Glutamatergic neuron (in vitro differentiated cells): Measurements from ENCODE around the gene UGT1A4. TPM values are rescaled to one million over a fixed set of nuclear protein-coding genes. Genes with fewer than 3 reads are reported as not detected.

ENCODE experiments used
- total RNA-seq: library from RNA; stranded (reverse); fragmentation: NEBNext Ultra II Directional; extraction: Animal tissue kit (Norgen Biotek cat#: 25700); gene quantifications from one replicate; pipeline ENCODE4 v1.2.1, GENCODE V29; 2021; ENCODE audit not compliant: unreplicated experiment

Gene UGT1A4
- total RNA-seq, 1 donor from 2014 or later = not detected

Other genes with a start within 250 kb of the UGT1A4 start
- gene USP40, start 152.0 kb upstream of the UGT1A4 start, total RNA-seq = 21.8 TPM
- not detected for gene UGT1A8, start 101.1 kb upstream of the UGT1A4 start, total RNA-seq
- gene UGT1A10, start 82.3 kb upstream of the UGT1A4 start, total RNA-seq = not detected
- gene UGT1A9, start 46.8 kb upstream of the UGT1A4 start, total RNA-seq = not detected
- not detected for gene UGT1A7, start 36.8 kb upstream of the UGT1A4 start, total RNA-seq
- not detected for gene UGT1A6, start 25.8 kb upstream of the UGT1A4 start, total RNA-seq
- gene UGT1A5, start 5.8 kb upstream of the UGT1A4 start, total RNA-seq = not detected
- gene UGT1A3, start 10.3 kb downstream of the UGT1A4 start, total RNA-seq = not detected
- not detected for gene UGT1A1, start 41.5 kb downstream of the UGT1A4 start, total RNA-seq
- not detected for gene MROH2A, start 59.6 kb downstream of the UGT1A4 start, total RNA-seq
- 6.9 TPM for gene HJURP, start 135.8 kb downstream of the UGT1A4 start, total RNA-seq
- gene TRPM8, start 198.6 kb downstream of the UGT1A4 start, total RNA-seq = not detected